Measurements from ENCODE around the gene MARCO. TPM values are rescaled to one million over a fixed set of nuclear protein-coding genes. Genes with fewer than 3 reads are reported as not detected.

Gene MARCO
- total RNA-seq, 4 donors from 2014 or later: 0.87 to 23.7 (median 2.9) TPM

DNA sequence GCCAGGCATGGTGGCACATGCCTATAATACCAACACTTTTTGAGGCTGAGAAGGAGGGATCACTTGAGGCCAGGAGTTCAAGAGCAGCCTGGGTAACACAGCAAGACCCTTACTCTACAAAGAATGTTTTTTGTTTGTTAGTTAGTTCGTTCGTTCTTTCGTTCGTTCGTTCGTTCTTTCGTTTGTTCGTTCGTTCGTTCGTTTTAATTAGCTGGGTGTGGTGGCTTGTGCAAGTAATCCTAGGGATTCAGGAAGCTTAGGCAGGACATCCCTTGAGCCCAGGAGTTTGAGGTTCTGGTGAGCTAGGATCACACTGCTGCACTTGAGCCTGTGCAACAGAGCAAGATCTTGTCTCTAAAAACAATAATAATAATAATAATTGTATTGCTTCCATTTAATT lies 98.7 kb downstream of the MARCO start:
- H3K36me3 ChIP-seq: no peaks in the 10 kb centered on the region
- DNase-seq: no peak
- H3K27me3 ChIP-seq: no peaks in the 10 kb centered on the region
- no peaks in the 10 kb centered on the region for H3K9me3 ChIP-seq
- TF ChIP-seq POLR2A (IDR thresholded peaks at IDR 0.05) (no peak), CTCF (IDR thresholded peaks at IDR 0.05) (no peak)
- intact Hi-C loops (cut with DNase I): no loop called here
- H3K27ac ChIP-seq: no peak overlapping the region
- H3K4me3 ChIP-seq: no peak overlapping the region
- H3K4me1 ChIP-seq: no peaks in the 10 kb centered on the region
- WGBS, 2 donors: 87 to 93% methylated on average over 11 of the region's 11 CpGs

Other genes with a start within 250 kb of the MARCO start
- gene EN1, start 94.5 kb upstream of the MARCO start, total RNA-seq: not detected
- not detected for gene C1QL2, start 216.6 kb downstream of the MARCO start, total RNA-seq